ENCODE results near the gene CYP11A1.
"Not testable (repeated sequence)": the region's sequence is repeated elsewhere in the genome, so short reads cannot be mapped to it uniquely, and the experiment has no call there.

The CYP11A1 gene

DNA sequence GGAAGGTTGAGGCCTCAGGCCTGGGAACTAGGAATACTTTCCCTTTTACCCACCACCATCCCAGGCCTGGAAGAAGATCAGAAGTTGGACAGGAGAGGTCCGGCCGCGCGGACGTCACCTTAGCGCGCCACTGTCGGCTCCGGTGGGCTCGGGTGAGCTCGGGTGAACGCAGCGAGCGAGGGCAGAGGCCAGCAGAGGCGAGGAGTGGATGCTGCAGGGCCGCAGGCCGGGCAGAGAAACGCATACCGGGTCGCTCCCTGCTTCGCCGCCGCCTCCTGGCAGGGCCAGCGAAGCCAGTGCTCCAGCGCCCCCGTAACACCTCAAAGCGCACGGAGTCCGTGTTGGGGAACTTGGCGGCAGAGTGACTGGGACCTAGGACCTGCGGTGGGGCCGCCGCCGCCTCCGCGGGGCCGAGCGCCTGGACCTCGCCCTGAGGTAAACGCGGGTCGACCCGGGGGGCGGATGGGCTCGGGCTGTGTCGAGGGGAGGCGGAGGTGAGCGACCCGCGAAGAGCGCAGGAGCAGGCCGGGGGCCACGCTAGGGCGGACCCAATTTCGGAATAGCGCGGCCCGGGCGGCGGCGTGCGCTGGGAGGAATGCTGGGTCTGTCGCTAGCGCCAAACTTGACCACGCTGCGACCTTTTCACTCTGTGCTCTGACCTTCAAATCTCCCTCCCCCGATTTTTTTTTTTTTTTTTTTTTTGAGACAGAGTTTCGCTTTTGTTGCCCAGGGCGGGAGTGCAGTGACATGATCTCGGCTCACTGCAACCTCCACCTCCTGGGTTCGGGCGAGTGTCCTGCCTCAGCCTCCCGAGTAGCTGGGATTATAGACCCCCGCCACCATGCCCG, 1.6 kb downstream of the CYP11A1 start:
- no peak for TF ChIP-seq CTCF (IDR thresholded peaks at IDR 0.05; ENCODE audit: low read length, missing control alignments)
- DNase-seq (ENCODE audit: low read depth), result peak; percentile 61
- H3K4me3 ChIP-seq (replicated peaks; ENCODE audit: low read depth, low read length), result peak overlapping the region; percentile 52

DNA sequence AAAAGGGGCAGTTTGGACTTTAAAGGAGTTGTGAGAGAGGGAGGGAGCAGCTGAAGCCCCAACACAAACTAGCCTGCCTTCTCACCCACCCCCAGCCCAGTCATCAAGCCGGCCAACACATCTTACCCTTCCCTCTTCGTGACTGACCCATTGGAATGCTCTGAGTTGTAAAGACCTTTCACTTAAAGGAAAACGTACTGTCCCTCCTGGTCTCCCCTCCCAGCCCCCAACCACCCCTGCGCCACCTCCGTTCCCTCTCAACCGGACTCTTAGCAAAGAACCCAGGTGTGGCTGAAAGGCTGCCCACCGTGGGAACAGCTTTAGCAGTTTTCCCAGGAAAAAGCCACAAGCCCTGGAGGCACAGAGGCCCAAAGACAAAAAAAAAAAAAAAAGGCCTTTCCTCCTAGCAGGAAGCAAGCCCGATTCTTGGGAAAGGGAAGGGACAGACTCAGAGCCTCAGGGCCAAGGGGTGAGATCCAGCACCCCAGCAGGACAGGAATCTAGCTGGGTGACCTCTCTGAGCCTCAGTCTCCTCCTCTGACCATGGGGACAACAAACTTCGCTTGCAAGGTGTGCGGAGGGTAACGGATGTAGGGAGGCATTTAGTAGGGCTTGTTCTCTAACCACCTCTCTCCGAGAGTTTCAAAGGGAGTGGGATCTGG, 2.4 kb downstream of the CYP11A1 start:
- H3K4me3 ChIP-seq (replicated peaks; ENCODE audit: low read depth, low read length), result no peak overlapping the region
- no peak for TF ChIP-seq CTCF (IDR thresholded peaks at IDR 0.05; ENCODE audit: low read length, missing control alignments)
- no peak for DNase-seq (ENCODE audit: low read depth)

GRCh38 chr15:74362482-74362881, 5.0 kb downstream of the CYP11A1 start:
- no peak overlapping the region for H3K4me3 ChIP-seq (replicated peaks; ENCODE audit: low read depth, low read length)
- DNase-seq (ENCODE audit: low read depth), result no peak
- TF ChIP-seq CTCF (IDR thresholded peaks at IDR 0.05; ENCODE audit: low read length, missing control alignments), result no peak

- DNase-seq (ENCODE audit: low read depth); H3K4me3 ChIP-seq (replicated peaks; ENCODE audit: low read depth, low read length): not testable (repeated sequence)
Observed at GRCh38 chr15:74360855-74361254, 6.6 kb downstream of the CYP11A1 start.

DNA sequence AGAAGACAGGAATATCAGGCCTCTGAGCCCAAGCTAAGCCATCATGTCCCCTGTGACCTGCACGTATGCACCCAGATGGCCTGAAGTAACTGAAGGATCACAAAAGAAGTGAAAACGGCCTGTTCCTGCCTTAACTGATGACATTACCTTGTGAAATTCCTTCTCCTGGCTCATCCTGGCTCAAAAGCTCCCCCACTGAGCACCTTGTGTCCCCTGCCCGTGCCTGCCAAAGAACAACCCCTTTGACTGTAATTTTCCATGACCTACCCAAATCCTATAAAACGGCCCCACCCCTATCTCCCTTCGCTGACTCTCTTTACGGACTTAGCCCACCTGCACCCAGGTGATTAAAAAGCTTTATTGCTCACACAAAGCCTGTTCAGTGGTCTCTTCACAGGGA, 8.1 kb downstream of the CYP11A1 start:
- DNase-seq (ENCODE audit: low read depth); H3K4me3 ChIP-seq (replicated peaks; ENCODE audit: low read depth, low read length): not testable (repeated sequence)

GRCh38 chr15:74357514-74357913, 9.9 kb downstream of the CYP11A1 start:
- DNase-seq (ENCODE audit: low read depth); H3K4me3 ChIP-seq (replicated peaks; ENCODE audit: low read depth, low read length): not testable (repeated sequence)

GRCh38 chr15:74356050-74356449, 11.4 kb downstream of the CYP11A1 start:
- not testable (repeated sequence) for H3K4me3 ChIP-seq (replicated peaks; ENCODE audit: low read depth, low read length); DNase-seq (ENCODE audit: low read depth)

DNA sequence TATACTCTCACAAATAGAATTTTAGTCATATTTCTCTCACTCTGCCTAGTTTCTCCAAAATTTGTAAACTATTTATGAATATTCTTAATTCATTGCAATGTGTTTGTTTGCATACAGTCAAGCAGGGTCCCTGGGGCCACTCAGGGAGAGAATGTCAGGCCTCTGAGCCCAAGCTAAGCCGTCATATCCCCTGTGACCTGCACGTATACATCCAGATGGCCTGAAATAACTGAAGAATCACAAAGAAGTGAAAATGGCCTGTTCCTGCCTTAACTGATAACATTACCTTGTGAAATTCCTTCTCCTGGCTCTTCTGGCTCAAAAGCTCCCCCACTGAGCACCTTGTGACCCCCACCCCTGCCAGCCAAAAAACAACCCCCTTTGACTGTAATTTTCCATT, 13.5 kb downstream of the CYP11A1 start:
- not testable (repeated sequence) for H3K4me3 ChIP-seq (replicated peaks; ENCODE audit: low read depth, low read length); DNase-seq (ENCODE audit: low read depth)

DNA sequence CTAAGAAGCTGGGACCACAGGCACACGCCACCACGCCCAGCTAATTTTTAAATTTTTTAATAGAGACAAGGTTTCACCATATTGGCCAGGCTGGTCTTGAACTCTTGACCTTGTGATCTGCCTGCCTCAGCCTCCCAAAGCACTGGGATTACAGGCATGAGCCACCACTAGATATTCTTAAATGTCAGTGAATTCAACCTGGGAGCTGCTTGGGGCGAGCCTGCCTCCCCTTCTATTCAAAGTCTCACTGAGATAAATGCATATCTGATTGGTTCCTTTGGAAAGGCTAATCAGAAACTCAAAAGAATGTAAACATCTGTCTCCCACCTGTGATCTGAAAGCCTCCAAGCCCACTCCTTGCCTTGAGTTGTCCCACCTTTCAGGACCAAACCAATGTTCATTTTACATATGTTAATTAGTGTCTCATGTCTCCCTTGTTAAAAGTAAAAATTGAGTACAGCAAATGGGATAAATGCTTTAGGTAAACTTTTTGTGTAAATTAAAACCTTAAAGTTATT, 15.0 kb downstream of the CYP11A1 start:
- no peak overlapping the region for H3K4me3 ChIP-seq (replicated peaks; ENCODE audit: low read depth, low read length)
- DNase-seq (ENCODE audit: low read depth), result no peak
- TF ChIP-seq CTCF (IDR thresholded peaks at IDR 0.05; ENCODE audit: low read length, missing control alignments), result no peak

All from fibroblast of pulmonary artery (primary cell).